SK-N-MC (cell line): ENCODE results near the gene ITPKC.

Experiments
- EZH2 ChIP-seq: fragments of 200-600 bp; sonication (generic); IDR thresholded peaks from one replicate; pipeline ENCODE4 v1.6.1; 2017; ENCODE audit warnings: antibody characterized with exemption
- FOXP2 ChIP-seq: optimal IDR thresholded peaks from 2 replicates; pipeline ENCODE3; 2011; ENCODE audit warnings: mild to moderate bottlenecking, moderate library complexity; ENCODE audit not compliant: insufficient read depth; ENCODE audit errors: extremely low read length, control extremely low read depth
- POLR2AphosphoS5 ChIP-seq: IDR thresholded peaks from 2 replicates; pipeline ENCODE4 v1.6.1; 2012; ENCODE audit warnings: mild to moderate bottlenecking, low read depth, low read length, borderline replicate concordance

GRCh38 chr19:40783711-40784110 is 66.8 kb downstream of the ITPKC start:
- TF ChIP-seq EZH2, result no peak
- no peak for TF ChIP-seq POLR2AphosphoS5
- no peak for TF ChIP-seq FOXP2
